HG02678 (cell line): Measurements from ENCODE around the gene CFAP77.

ENCODE experiments used
- ATAC-seq: cut with Tn5 transposase; IDR thresholded peaks from one replicate; pipeline ENCODE4 v1.9.1; 2021; ENCODE audit warnings: mild to moderate bottlenecking, moderate library complexity; ENCODE audit not compliant: unreplicated experiment

CFAP77 gene

GRCh38 chr9:132514011-132514744, 104.2 kb downstream of the CFAP77 start:
- no peak for ATAC-seq

GRCh38 chr9:132514821-132515220, 104.8 kb downstream of the CFAP77 start:
- no peak for ATAC-seq

- ATAC-seq, result no peak
Measured at GRCh38 chr9:132516301-132516700, 106.3 kb downstream of the CFAP77 start.

GRCh38 chr9:132516911-132517310, 106.9 kb downstream of the CFAP77 start:
- ATAC-seq, result no peak

GRCh38 chr9:132517815-132518550, 108.0 kb downstream of the CFAP77 start:
- ATAC-seq, result no peak

- no peak for ATAC-seq
Measured at GRCh38 chr9:132518626-132519025, 108.6 kb downstream of the CFAP77 start.

DNA sequence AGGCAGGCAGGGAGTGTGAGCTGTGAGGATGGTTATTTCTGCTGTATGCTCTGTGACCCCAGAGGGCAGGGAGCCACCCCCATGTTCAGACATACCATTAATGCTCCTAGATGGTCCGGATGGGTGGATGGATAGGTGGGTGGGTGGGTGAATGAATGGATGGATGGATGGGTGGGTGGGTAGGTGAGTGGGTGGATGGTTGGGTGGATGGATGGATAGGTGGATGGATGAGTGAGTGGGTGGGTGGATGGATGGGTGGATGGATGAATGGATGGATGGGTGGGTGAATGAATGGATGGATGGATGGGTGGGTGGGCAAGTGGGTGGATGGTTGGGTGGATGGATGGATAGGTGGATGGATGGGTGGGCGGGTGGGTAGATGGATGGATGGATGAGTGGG, 109.0 kb downstream of the CFAP77 start:
- ATAC-seq, result no peak

DNA sequence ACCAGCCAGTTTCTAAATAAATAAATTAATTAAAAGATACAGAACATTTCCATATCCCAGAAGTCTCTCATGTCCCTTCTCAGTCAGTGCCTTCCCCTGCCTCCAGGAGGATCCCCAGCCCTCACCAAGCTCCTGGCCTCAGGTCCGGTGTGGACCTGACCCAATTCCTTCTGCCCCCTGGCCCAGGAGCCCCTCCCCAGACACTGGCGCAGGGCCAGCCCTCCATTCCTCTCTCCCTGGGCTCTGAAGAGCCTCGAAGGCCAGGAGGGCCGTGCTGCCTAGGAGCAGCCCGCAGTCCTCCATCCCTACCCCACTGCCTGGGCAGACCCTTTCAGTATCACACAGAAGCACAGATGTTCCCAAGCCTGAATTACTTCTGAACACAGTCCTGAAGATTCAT, 110.6 kb downstream of the CFAP77 start:
- ATAC-seq, result no peak

DNA sequence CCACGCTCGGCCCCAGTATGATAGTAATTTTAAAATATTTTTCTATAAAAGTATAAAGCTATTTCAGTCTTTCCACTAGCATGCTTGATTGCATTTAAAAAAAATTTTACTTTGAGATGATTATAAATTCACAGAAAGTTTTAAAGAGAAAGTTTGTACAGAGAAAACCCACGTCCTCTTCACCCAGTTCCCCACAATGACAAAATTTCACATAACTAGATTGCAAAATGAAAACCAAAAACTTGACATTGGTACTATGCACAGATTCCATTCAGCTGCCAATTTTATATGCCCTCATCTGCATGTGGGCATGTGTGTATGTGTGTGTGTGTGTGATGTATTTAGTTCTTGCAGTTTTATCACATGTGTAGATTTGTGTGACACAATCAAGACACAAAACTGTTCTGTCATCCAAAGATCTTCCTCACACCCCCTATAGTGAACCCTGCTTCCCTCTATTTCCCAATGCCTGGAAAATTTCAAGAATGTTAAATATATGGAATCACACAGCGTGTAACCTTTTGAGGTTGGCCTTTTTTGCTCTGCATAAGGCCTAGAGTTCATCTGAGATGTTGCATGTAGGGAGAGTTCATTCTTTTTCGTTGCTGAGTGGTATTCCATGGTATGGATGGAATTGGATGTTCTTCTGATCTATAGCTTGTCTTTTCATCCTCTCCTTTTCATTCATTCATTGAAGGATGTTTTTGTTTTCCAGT, 115.5 kb downstream of the CFAP77 start:
- no peak for ATAC-seq

DNA sequence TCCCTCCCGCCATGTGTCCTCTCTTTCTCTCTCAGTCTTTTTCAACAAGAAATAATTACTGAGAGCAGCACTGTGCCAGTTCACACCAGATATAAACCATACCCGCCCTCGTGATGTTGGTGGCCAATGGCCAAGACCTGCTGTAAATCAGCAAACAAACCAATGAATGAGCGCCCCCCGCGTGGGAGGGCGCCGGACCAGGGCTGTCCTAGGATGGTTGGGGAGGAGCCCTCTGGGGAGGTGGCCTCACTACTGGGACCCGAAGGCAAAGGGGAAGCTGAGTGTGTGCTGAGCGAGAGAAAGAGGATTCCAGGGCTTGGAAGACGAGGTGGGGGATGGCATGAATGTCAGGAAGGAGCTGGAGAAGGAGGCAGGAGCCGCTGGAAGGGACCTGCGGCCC, 121.2 kb downstream of the CFAP77 start:
- no peak for ATAC-seq

DNA sequence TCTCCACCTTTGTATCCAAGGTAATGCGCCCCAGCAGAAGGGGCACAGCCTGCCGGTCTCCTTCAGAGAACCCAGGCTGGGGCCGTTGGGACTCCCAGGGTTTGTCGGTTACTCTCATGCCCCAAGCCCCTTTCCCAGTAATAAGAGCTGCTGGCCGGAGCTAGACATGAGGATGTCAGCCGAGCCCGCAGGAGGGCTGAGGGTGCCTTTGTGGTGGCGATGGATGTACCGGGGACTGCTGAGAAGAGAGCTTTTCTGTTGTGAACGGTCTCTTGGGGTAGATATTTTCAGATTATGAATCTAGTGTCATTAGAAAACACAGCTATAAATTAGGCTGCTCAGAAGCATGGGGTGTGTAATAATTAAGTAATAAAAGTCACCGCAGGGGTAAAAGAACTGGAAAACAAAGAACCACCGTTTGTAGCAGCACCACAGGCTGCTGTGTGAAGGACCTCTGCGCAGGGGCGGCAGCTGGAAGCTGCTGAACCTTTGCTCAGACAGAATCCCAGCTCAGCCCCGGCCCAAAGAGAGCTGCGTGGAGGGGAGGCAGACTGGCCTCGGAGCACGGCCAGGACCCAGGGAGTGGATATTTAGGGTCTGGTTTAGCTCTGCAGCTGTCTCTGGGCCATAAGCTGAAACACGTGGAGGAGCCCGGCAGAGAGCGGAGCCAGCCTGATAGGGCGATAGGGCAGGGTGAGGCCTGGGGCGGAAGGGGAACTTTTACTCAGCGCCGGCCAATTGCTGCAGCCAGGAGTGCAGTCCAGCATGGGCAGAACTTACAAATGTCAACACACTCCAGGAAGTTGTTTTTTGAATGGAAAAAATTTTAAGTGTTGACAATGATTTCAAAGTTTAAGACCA, 121.9 kb downstream of the CFAP77 start:
- ATAC-seq, result no peak

- no peak for ATAC-seq
Measured at GRCh38 chr9:132534832-132535231, 124.8 kb downstream of the CFAP77 start.

GRCh38 chr9:132536124-132536523, 126.1 kb downstream of the CFAP77 start:
- ATAC-seq, result no peak

GRCh38 chr9:132537352-132537751, 127.3 kb downstream of the CFAP77 start:
- no peak for ATAC-seq

GRCh38 chr9:132538071-132538470, 128.1 kb downstream of the CFAP77 start:
- no peak for ATAC-seq

GRCh38 chr9:132539096-132539495, 129.1 kb downstream of the CFAP77 start:
- ATAC-seq, result no peak

- no peak for ATAC-seq
Measured at GRCh38 chr9:132541051-132541450, 131.0 kb downstream of the CFAP77 start.

DNA sequence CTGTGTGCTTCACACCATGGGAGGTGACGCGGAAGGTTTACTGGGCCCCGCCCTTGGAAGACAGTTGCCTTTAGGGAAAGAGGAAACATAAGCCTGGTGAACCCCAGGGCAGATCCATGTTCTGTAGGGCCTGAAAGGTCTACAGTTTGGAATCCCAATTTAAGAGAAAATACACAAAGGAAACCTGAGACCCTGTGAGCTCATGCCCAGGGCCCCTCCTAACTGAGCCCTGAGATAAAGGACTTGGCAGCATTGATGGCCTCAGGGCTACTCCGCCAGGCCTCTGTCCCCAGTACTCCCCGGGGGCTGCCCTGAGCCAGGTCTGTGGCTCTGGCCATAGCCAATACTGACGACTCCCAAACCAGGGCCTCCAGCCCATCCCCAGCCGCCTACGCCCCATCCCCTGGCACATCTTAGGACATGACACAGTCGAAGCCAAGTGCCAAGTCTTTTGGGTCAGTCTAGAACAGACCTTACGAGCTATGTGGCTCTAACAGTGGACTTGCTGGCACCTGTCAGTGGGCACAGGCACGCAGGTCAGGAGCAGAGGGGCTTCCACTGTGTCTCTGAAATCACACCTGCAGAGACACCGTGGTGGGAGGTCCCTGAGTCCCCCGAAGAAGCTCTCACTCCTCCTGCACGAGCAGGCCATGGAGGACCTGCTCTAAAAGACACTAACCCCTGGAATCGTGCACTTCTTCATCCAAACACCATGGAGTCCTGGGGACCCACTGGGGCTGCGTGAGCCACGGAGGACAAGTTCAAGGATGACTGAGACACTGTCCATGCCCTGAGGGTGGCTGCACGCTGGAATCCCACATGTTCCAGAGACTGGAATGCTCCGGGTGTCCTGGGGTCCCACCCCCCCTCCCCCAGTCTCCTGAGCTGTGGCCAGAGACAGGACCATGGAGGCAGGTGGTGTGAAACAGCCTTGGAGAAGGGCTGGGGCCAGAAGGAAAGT, 132.1 kb downstream of the CFAP77 start:
- no peak for ATAC-seq

- ATAC-seq, result no peak
Measured at GRCh38 chr9:132543251-132543650, 133.2 kb downstream of the CFAP77 start.

- no peak for ATAC-seq
Measured at GRCh38 chr9:132543960-132544359, 133.9 kb downstream of the CFAP77 start.
